ENCODE results near the gene DEFB108B. TPM values are rescaled to one million over a fixed set of nuclear protein-coding genes. Genes with fewer than 3 reads are reported as not detected.
A peak's percentile ranks its signal among the peaks of the same experiment; 100 is the strongest.
"Not testable (repeated sequence)": the region's sequence is repeated elsewhere in the genome, so short reads cannot be mapped to it uniquely, and the experiment has no call there.

Gene DEFB108B
- total RNA-seq, 2 experiments from 2014 or later, result not detected

- H3K36me3 Mint-ChIP-seq (ENCODE audit: low read depth); H3K4me1 Mint-ChIP-seq; intact Hi-C loops (cut with DNase I, micrococcal nuclease); H3K9me3 Mint-ChIP-seq (ENCODE audit: low read depth); CTCF ChIA-PET; POLR2A ChIA-PET; DNase-seq; H3K27me3 Mint-ChIP-seq; H3K27ac Mint-ChIP-seq; H3K4me3 Mint-ChIP-seq; ATAC-seq: not testable (repeated sequence)
Observed at GRCh38 chr11:71796016-71796415, 37.0 kb upstream of the DEFB108B start.

GRCh38 chr11:71796781-71797180, 36.2 kb upstream of the DEFB108B start:
- H3K9me3 Mint-ChIP-seq (ENCODE audit: low read depth); DNase-seq; POLR2A ChIA-PET; intact Hi-C loops (cut with DNase I, micrococcal nuclease); H3K36me3 Mint-ChIP-seq (ENCODE audit: low read depth); H3K4me3 Mint-ChIP-seq; ATAC-seq; CTCF ChIA-PET; H3K27me3 Mint-ChIP-seq; H3K4me1 Mint-ChIP-seq; H3K27ac Mint-ChIP-seq: not testable (repeated sequence)

GRCh38 chr11:71799556-71800128, 33.4 kb upstream of the DEFB108B start:
- DNase-seq; H3K9me3 Mint-ChIP-seq (ENCODE audit: low read depth); H3K36me3 Mint-ChIP-seq (ENCODE audit: low read depth); H3K4me3 Mint-ChIP-seq; ATAC-seq; H3K27ac Mint-ChIP-seq; H3K27me3 Mint-ChIP-seq; H3K4me1 Mint-ChIP-seq: not testable (repeated sequence)
- intact Hi-C loops (cut with DNase I, micrococcal nuclease), result loop anchor here in 1 of 2 experiments (1.0 kb wide), 1 partner anchor 14 kb away; no protein-coding TSS in a partner anchor
- CTCF ChIA-PET, result interaction anchor here (1.0 to 1.1 kb wide), 5 partner anchors 8 to 44 kb away, joined by 3 to 9 read pairs (median 3); no protein-coding TSS in a partner anchor
- POLR2A ChIA-PET, result interaction anchor here (0.6 kb wide), 1 partner anchor 129 kb away, joined by 3 read pairs; the partner anchor contains the start of gene XNDC1N

DNA sequence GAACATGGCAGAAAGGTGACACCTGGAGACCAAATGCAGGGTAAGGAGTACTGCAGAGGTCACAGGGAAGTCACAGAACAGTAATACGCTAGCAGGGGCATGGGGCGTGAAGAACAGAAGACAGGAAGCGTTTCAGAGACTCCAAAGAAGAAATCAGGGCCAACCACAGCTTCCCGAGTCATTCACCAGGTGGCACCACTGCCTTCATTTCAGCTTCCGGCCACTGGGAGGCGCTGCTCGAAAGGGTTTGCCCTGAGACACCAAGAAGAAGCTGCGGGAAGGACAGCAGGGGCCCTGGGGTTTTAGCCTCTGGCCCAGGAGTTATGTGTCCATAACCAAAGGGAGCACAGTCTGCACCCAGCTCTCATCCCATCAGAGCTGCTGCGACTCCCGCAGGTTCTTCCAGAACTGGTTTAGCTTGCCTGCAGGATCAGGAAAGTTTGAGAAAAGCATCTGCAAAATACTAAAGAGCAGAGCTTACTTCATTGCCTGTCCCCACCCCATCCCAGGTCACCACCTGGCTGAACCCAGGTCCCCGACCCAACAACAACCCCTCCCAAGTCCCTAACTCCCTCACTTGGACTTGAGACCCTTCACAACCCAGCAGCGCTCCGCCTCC, 32.6 kb upstream of the DEFB108B start:
- H3K27me3 Mint-ChIP-seq; ATAC-seq; H3K4me1 Mint-ChIP-seq; H3K4me3 Mint-ChIP-seq; H3K27ac Mint-ChIP-seq; H3K36me3 Mint-ChIP-seq (ENCODE audit: low read depth); H3K9me3 Mint-ChIP-seq (ENCODE audit: low read depth): not testable (repeated sequence)
- ChIA-PET CTCF (interaction anchor here (0.6 to 1.1 kb wide), 6 partner anchors 9 to 353 kb away, joined by 3 to 9 read pairs (median 4); no protein-coding TSS in a partner anchor), POLR2A (interaction anchor here (0.6 kb wide), 1 partner anchor 128 kb away, joined by 3 read pairs; the partner anchor contains the start of gene XNDC1N)
- intact Hi-C loops (cut with DNase I, micrococcal nuclease), result loop anchor here in 1 of 2 experiments (1.0 kb wide), 1 partner anchor 13 kb away; no protein-coding TSS in a partner anchor
- peak; percentile 92 for DNase-seq

GRCh38 chr11:71801026-71801425, 32.0 kb upstream of the DEFB108B start:
- H3K4me3 Mint-ChIP-seq; H3K9me3 Mint-ChIP-seq (ENCODE audit: low read depth); H3K36me3 Mint-ChIP-seq (ENCODE audit: low read depth); H3K27me3 Mint-ChIP-seq; intact Hi-C loops (cut with DNase I, micrococcal nuclease); ATAC-seq; DNase-seq; H3K27ac Mint-ChIP-seq; H3K4me1 Mint-ChIP-seq; POLR2A ChIA-PET: not testable (repeated sequence)
- CTCF ChIA-PET, result interaction anchor here (0.6 to 1.1 kb wide), 5 partner anchors 10 to 353 kb away, joined by 3 to 4 read pairs (median 3); no protein-coding TSS in a partner anchor

DNA sequence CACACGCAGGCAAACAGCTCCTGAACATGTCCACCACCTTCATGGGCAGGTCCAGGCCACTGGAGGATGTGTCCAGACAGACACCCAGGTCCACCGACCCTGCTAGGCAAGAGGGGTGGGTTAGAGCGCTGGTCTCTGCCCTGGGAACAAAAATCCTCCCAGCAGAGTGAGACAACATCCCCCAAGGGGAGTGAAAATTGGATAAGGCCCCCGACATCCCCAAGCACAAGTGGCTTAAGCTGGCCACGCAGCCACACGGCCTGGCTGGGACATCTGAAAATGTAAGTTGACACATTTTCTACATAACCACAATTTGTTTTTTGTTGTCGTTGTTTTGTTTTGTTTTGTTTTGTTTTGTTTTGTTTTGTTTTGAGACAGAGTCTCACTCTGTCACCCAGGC, 30.1 kb upstream of the DEFB108B start:
- intact Hi-C loops (cut with DNase I, micrococcal nuclease); H3K27me3 Mint-ChIP-seq; H3K27ac Mint-ChIP-seq; POLR2A ChIA-PET; ATAC-seq; H3K36me3 Mint-ChIP-seq (ENCODE audit: low read depth); CTCF ChIA-PET; H3K4me1 Mint-ChIP-seq; DNase-seq; H3K9me3 Mint-ChIP-seq (ENCODE audit: low read depth); H3K4me3 Mint-ChIP-seq: not testable (repeated sequence)

GRCh38 chr11:71804158-71804947, 28.6 kb upstream of the DEFB108B start:
- H3K27ac Mint-ChIP-seq; H3K9me3 Mint-ChIP-seq (ENCODE audit: low read depth); POLR2A ChIA-PET; ATAC-seq; DNase-seq; H3K36me3 Mint-ChIP-seq (ENCODE audit: low read depth); H3K4me1 Mint-ChIP-seq; H3K4me3 Mint-ChIP-seq; intact Hi-C loops (cut with DNase I, micrococcal nuclease); CTCF ChIA-PET; H3K27me3 Mint-ChIP-seq: not testable (repeated sequence)

DNA sequence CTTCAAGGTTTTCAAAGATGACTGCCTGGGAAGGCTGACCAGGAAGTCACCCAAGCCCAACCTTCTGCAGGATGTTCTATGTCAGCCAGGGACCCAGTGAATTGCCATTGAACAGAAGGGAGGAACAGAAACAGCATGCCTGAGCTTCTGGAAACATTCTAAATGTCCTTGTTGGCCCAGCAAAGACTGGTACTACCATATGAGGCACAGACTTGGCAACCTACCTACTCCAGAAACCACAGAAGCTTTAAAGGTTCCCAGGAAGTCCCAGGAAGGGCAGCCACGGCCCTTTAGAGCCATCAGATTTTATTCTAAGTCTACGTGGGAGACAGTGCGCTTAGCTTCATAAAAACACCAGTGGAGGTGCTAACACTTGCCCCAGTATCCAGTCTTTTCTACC, 20.5 kb upstream of the DEFB108B start:
- H3K9me3 Mint-ChIP-seq (ENCODE audit: low read depth); H3K4me1 Mint-ChIP-seq; POLR2A ChIA-PET; H3K36me3 Mint-ChIP-seq (ENCODE audit: low read depth); H3K27me3 Mint-ChIP-seq; H3K27ac Mint-ChIP-seq; DNase-seq; ATAC-seq: not testable (repeated sequence)
- peak overlapping the region; percentile 73 for H3K4me3 Mint-ChIP-seq
- CTCF ChIA-PET, result interaction anchor here (1.6 to 1.8 kb wide), 2 partner anchors 12 to 116 kb away, joined by 3 to 9 read pairs; partner anchors contain the start of genes RNF121 and XNDC1N
- intact Hi-C loops (cut with DNase I, micrococcal nuclease), result loop anchor here in 1 of 2 experiments (2.0 kb wide), 1 partner anchor 300 kb away; the partner anchor contains the start of gene ANAPC15

DNA sequence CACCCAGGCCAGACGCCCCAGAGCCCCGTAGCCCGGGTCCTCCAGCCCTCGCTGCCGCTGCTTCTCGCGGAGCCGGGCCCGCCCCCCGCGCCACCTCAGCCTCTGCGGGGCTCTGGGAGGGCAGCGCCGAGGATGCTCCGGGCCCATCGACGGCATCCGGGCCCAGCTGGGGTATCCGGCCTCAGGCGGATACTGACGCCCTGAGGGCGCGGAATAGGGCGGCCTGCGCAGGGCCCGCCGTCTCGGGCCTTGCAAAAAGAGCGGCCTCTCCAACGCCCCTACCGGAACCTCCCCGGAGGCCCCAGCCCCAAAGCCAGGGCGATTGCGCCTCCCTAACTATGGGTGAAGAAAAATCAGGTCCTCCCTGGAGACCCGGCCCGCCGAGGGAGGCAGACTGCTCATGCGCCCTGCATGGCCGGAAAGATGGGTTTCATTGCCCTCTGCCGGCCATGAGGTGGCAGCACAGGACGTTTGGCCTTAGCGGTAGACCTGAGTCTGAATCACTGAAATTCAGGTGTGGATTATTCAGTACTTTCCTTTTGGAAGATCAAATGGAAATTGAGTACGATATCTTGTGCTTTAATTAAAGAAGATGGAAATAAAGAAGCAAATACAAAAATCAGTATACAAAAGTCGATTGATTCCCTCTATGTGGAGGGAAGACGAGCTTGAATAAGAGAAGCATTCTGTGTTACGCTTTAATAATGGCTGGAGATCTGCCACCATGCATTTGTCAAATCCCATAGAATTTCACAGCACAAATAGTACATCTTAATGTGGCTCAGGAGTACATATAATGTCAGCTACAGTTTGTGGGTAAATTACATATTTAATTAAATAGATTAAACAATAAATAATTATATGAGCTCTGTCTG, 19.3 kb upstream of the DEFB108B start:
- intact Hi-C loops (cut with DNase I, micrococcal nuclease), result loop anchor here in 1 of 2 experiments (1.0 to 2.0 kb wide), 3 partner anchors 13 to 299 kb away; partner anchors contain the start of gene ANAPC15
- peak; percentile 88 for DNase-seq
- POLR2A ChIA-PET; H3K36me3 Mint-ChIP-seq (ENCODE audit: low read depth); H3K27me3 Mint-ChIP-seq; H3K4me1 Mint-ChIP-seq; H3K9me3 Mint-ChIP-seq (ENCODE audit: low read depth): not testable (repeated sequence)
- peak overlapping the region; percentile 73 for H3K4me3 Mint-ChIP-seq
- ATAC-seq, result peak; percentile 92
- H3K27ac Mint-ChIP-seq, result peak overlapping the region; percentile 83
- CTCF ChIA-PET, result interaction anchor here (1.6 to 1.8 kb wide), 2 partner anchors 13 to 115 kb away, joined by 3 to 9 read pairs; partner anchors contain the start of genes RNF121 and XNDC1N

- DNase-seq; intact Hi-C loops (cut with DNase I, micrococcal nuclease); CTCF ChIA-PET; H3K4me1 Mint-ChIP-seq; ATAC-seq; H3K4me3 Mint-ChIP-seq; H3K9me3 Mint-ChIP-seq (ENCODE audit: low read depth); H3K36me3 Mint-ChIP-seq (ENCODE audit: low read depth); H3K27me3 Mint-ChIP-seq; H3K27ac Mint-ChIP-seq; POLR2A ChIA-PET: not testable (repeated sequence)
Observed at GRCh38 chr11:71821539-71821938, 11.5 kb upstream of the DEFB108B start.

DNA sequence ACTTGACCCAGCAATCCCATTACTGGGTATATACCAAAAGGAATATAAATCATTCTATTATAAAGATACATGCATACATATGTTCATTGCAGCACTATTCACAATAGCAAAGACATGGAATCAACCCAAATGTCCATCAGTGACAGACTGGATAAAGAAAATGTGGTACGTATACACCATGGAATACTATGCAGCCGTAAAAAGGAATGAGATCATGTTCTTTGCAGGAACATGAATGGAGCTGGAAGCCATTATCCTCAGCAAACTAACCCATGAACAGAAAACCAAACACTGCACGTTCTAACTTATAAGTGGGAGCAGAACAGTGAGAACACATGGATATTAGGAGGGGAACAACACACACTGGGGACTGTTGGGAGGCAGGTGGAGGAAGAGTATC, 3.8 kb upstream of the DEFB108B start:
- ATAC-seq; POLR2A ChIA-PET; H3K36me3 Mint-ChIP-seq (ENCODE audit: low read depth); CTCF ChIA-PET; H3K4me1 Mint-ChIP-seq; H3K9me3 Mint-ChIP-seq (ENCODE audit: low read depth); DNase-seq; H3K4me3 Mint-ChIP-seq; intact Hi-C loops (cut with DNase I, micrococcal nuclease); H3K27ac Mint-ChIP-seq; H3K27me3 Mint-ChIP-seq: not testable (repeated sequence)
